Activated CD8-positive, alpha-beta memory T cell treated with anti-CD3 and anti-CD28 coated beads, Interleukin-2, amount 50 U/mL, for 4 hours (primary cell): ENCODE measurements around the gene PSMF1.

Experiments used
- DNase-seq: peaks from one replicate; pipeline ENCODE4 v3.0.0-alpha.2; 2020

PSMF1 gene

GRCh38 chr20:1165521-1165920 lies 47.1 kb downstream of the PSMF1 start:
- DNase-seq, result no peak

GRCh38 chr20:1165941-1166340 lies 47.5 kb downstream of the PSMF1 start:
- DNase-seq, result no peak

GRCh38 chr20:1166948-1167720 lies 48.7 kb downstream of the PSMF1 start:
- DNase-seq, result no peak

- DNase-seq, result no peak
These were observed 50.8 kb downstream of the PSMF1 start for GRCh38 chr20:1169224-1169623.

GRCh38 chr20:1171461-1172093 lies 53.2 kb downstream of the PSMF1 start:
- no peak for DNase-seq

GRCh38 chr20:1173698-1174097 lies 55.3 kb downstream of the PSMF1 start:
- DNase-seq, result no peak

GRCh38 chr20:1174787-1175186 lies 56.4 kb downstream of the PSMF1 start:
- DNase-seq, result no peak

- no peak for DNase-seq
These were observed 59.3 kb downstream of the PSMF1 start for GRCh38 chr20:1177680-1178079.

- no peak for DNase-seq
These were observed 59.7 kb downstream of the PSMF1 start for GRCh38 chr20:1178103-1178502.

- DNase-seq, result no peak
These were observed 60.2 kb downstream of the PSMF1 start for GRCh38 chr20:1178623-1179022.

GRCh38 chr20:1180949-1181348 lies 62.5 kb downstream of the PSMF1 start:
- no peak for DNase-seq

GRCh38 chr20:1182106-1182505 lies 63.7 kb downstream of the PSMF1 start:
- DNase-seq, result no peak

GRCh38 chr20:1183153-1183552 lies 64.8 kb downstream of the PSMF1 start:
- DNase-seq, result no peak

- no peak for DNase-seq
These were observed 65.8 kb downstream of the PSMF1 start for GRCh38 chr20:1184260-1184637.

- DNase-seq, result no peak
These were observed 66.4 kb downstream of the PSMF1 start, which contains the start of gene TMEM74B for GRCh38 chr20:1184638-1185315. Gene TMEM74B (minus strand): TSS chr20:1184981. CDS start chr20:1183801, 1,180 bp downstream.

GRCh38 chr20:1185316-1185741 lies 66.9 kb downstream of the PSMF1 start:
- no peak for DNase-seq

GRCh38 chr20:1185790-1186334 lies 67.5 kb downstream of the PSMF1 start:
- DNase-seq, result peak; percentile 33

- DNase-seq, result no peak
These were observed 68.1 kb downstream of the PSMF1 start for GRCh38 chr20:1186367-1186991.

- no peak for DNase-seq
These were observed 69.3 kb downstream of the PSMF1 start for GRCh38 chr20:1187605-1188171.

- DNase-seq, result no peak
These were observed 69.9 kb downstream of the PSMF1 start for GRCh38 chr20:1188347-1188746.

- no peak for DNase-seq
These were observed 71.4 kb downstream of the PSMF1 start for GRCh38 chr20:1189827-1190226.

- DNase-seq, result no peak
These were observed 72.4 kb downstream of the PSMF1 start for GRCh38 chr20:1190847-1191246.

GRCh38 chr20:1191299-1191698 lies 72.9 kb downstream of the PSMF1 start:
- DNase-seq, result no peak
